Measurements from ENCODE around the gene SUCO. TPM values are rescaled to one million over a fixed set of nuclear protein-coding genes. Genes with fewer than 3 reads are reported as not detected.

SUCO gene
- total RNA-seq, 2 experiments from 2014 or later, result 22.9 to 42.3 TPM

DNA sequence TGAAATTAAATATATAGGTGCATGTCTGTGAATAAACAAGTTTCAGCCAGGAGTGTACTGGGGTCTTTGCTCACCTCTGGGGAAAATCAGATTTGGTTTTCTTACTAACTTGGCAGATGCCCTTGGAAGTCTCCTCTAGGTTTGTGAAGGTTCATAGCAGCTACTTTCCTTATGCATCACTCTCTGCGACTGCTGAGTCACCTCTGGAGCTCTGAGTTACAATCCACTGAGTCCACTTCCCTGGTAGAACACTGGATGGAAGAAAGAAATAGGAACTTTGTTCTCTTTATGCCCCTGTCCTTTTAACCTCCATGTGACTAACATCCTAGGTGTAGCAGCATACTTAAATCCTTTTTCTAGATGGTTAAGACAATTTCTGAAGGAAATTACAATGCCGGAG, 121.6 kb downstream of the SUCO start:
- Histone ChIP-seq H3K4me2 (ENCODE audit: low read length) (no peak overlapping the region), H2AFZ (ENCODE audit: low read length) (no peak overlapping the region), H3K79me2 (ENCODE audit: insufficient read depth, low read depth, low read length) (no peaks in the 10 kb centered on the region), H3K9me2 (ENCODE audit: insufficient read depth, low read length) (no peaks in the 10 kb centered on the region), H3K9me3 (ENCODE audit: low read length) (no peaks in the 10 kb centered on the region), H3K36me3 (ENCODE audit: insufficient read depth, low read length) (no peaks in the 10 kb centered on the region), H3K4me3 (ENCODE audit: low read depth, low read length, poor library complexity, severe bottlenecking) (no peak overlapping the region), H3K27ac (ENCODE audit: low read depth, low read length, poor library complexity, severe bottlenecking) (no peak overlapping the region), H4K20me1 (ENCODE audit: insufficient read depth, low read length) (no peaks in the 10 kb centered on the region), H3K4me1 (ENCODE audit: insufficient read depth, low read length, poor library complexity, severe bottlenecking) (no peaks in the 10 kb centered on the region)
- no peak for DNase-seq (ENCODE audit: low spot score)
- BruUV-seq (replicated peaks), result no TSS peak
- TF ChIP-seq, protein P1, sequence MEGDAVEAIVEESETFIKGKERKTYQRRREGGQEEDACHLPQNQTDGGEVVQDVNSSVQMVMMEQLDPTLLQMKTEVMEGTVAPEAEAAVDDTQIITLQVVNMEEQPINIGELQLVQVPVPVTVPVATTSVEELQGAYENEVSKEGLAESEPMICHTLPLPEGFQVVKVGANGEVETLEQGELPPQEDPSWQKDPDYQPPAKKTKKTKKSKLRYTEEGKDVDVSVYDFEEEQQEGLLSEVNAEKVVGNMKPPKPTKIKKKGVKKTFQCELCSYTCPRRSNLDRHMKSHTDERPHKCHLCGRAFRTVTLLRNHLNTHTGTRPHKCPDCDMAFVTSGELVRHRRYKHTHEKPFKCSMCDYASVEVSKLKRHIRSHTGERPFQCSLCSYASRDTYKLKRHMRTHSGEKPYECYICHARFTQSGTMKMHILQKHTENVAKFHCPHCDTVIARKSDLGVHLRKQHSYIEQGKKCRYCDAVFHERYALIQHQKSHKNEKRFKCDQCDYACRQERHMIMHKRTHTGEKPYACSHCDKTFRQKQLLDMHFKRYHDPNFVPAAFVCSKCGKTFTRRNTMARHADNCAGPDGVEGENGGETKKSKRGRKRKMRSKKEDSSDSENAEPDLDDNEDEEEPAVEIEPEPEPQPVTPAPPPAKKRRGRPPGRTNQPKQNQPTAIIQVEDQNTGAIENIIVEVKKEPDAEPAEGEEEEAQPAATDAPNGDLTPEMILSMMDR (conservative IDR thresholded peaks at IDR 0.05; ENCODE audit: low read length), result no peak
- no peak for TF ChIP-seq EZH2phosphoT487 (IDR thresholded peaks at IDR 0.05; ENCODE audit: borderline replicate concordance, low read depth, low read length)
- ChIA-PET POLR2A (no interaction called here), CTCF (ENCODE audit: unreplicated experiment) (no interaction called here)
- intact Hi-C loops (cut with micrococcal nuclease; ENCODE audit: unreplicated experiment), result no loop called here

DNA sequence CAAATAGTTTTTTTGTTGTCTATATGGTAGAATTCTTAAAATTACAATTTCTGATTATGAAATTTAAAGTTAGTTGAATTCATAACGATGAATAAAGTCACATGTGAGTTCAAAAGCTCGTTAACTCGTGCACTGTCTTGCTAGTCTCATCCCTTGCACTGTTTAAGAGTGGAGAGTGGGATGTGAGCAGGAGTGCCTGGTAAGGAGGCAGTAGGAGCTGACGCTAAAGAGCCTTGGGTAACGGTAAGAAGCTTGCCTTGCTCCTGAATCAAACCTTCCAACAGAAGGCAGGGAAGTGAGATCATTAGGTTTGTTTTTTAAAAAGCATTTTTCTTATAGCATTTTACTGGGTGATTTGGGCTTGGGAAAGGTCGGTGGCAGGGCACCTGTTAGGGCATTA, 123.6 kb downstream of the SUCO start:
- H4K20me1 ChIP-seq (ENCODE audit: insufficient read depth, low read length), result no peaks in the 10 kb centered on the region
- no peaks in the 10 kb centered on the region for H3K36me3 ChIP-seq (ENCODE audit: insufficient read depth, low read length)
- ChIA-PET POLR2A (no interaction called here), CTCF (ENCODE audit: unreplicated experiment) (no interaction called here)
- no peaks in the 10 kb centered on the region for H3K9me2 ChIP-seq (ENCODE audit: insufficient read depth, low read length)
- no TSS peak for BruUV-seq (replicated peaks)
- H2AFZ ChIP-seq (ENCODE audit: low read length), result no peak overlapping the region
- H3K9me3 ChIP-seq (ENCODE audit: low read length), result no peaks in the 10 kb centered on the region
- no peak overlapping the region for H3K27ac ChIP-seq (ENCODE audit: low read depth, low read length, poor library complexity, severe bottlenecking)
- no peak overlapping the region for H3K4me2 ChIP-seq (ENCODE audit: low read length)
- intact Hi-C loops (cut with micrococcal nuclease; ENCODE audit: unreplicated experiment), result no loop called here
- H3K4me3 ChIP-seq (ENCODE audit: low read depth, low read length, poor library complexity, severe bottlenecking), result no peak overlapping the region
- no peak for DNase-seq (ENCODE audit: low spot score)
- TF ChIP-seq EZH2phosphoT487 (IDR thresholded peaks at IDR 0.05; ENCODE audit: borderline replicate concordance, low read depth, low read length), result no peak
- TF ChIP-seq, protein P1 (conservative IDR thresholded peaks at IDR 0.05; ENCODE audit: low read length), result no peak
- H3K4me1 ChIP-seq (ENCODE audit: insufficient read depth, low read length, poor library complexity, severe bottlenecking), result no peaks in the 10 kb centered on the region
- no peaks in the 10 kb centered on the region for H3K79me2 ChIP-seq (ENCODE audit: insufficient read depth, low read depth, low read length)

DNA sequence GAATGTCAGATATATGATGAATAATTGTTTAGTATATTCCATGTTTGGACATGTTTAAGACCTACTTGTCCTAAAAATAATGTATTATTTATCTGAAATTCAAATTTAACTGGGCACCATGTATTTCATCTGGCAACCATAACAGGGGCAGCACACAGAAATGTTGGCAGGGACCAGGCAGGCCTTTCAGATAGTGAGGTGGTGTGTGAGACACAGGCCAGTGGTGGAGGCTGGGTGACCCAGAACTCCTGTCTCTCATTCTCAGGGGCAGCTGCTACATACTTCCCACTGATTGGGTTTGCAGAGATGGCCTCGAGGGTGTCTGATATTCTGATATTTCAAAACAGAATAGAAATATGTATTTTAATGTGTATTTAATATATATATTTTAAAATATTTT, 124.6 kb downstream of the SUCO start:
- no peak overlapping the region for H3K27ac ChIP-seq (ENCODE audit: low read depth, low read length, poor library complexity, severe bottlenecking)
- no peak for DNase-seq (ENCODE audit: low spot score)
- H2AFZ ChIP-seq (ENCODE audit: low read length), result no peak overlapping the region
- no peaks in the 10 kb centered on the region for H4K20me1 ChIP-seq (ENCODE audit: insufficient read depth, low read length)
- ChIA-PET CTCF (ENCODE audit: unreplicated experiment) (no interaction called here), POLR2A (interaction anchor here (0.6 kb wide), 1 partner anchor 644 kb away, joined by 3 read pairs; no protein-coding TSS in a partner anchor)
- no peaks in the 10 kb centered on the region for H3K79me2 ChIP-seq (ENCODE audit: insufficient read depth, low read depth, low read length)
- intact Hi-C loops (cut with micrococcal nuclease; ENCODE audit: unreplicated experiment), result no loop called here
- H3K9me2 ChIP-seq (ENCODE audit: insufficient read depth, low read length), result no peaks in the 10 kb centered on the region
- no peak for TF ChIP-seq EZH2phosphoT487 (IDR thresholded peaks at IDR 0.05; ENCODE audit: borderline replicate concordance, low read depth, low read length)
- TF ChIP-seq, protein P1 (conservative IDR thresholded peaks at IDR 0.05; ENCODE audit: low read length), result no peak
- H3K4me3 ChIP-seq (ENCODE audit: low read depth, low read length, poor library complexity, severe bottlenecking), result no peak overlapping the region
- no peaks in the 10 kb centered on the region for H3K36me3 ChIP-seq (ENCODE audit: insufficient read depth, low read length)
- H3K4me2 ChIP-seq (ENCODE audit: low read length), result no peak overlapping the region
- H3K9me3 ChIP-seq (ENCODE audit: low read length), result no peaks in the 10 kb centered on the region
- BruUV-seq (replicated peaks), result no TSS peak
- H3K4me1 ChIP-seq (ENCODE audit: insufficient read depth, low read length, poor library complexity, severe bottlenecking), result peaks cover 3% of the 10 kb centered on the region

Data from OCI-LY7 (cell line).